Effector memory CD8-positive, alpha-beta T cell (primary cell): ENCODE data around the gene DPF3.

ENCODE experiments used
- ATAC-seq: fragments of 150-1000 bp; cut with Tn5 transposase; replicated peaks from 2 replicates; pipeline ENCODE4 v1.10.0; 2021; ENCODE audit warnings: mild to moderate bottlenecking, moderate library complexity
- DNase-seq, 3 experiments: peaks; one replicate each; pipeline ENCODE4 v3.0.0; 2021
- H3K27ac Mint-ChIP-seq, 2 donors: one replicate each; pipeline ENCODE4 v1.8.0; 2022; ENCODE audit warnings: mild to moderate bottlenecking in 2 of 2, mixed read lengths in 2 of 2, moderate library complexity in 2 of 2
- H3K27me3 Mint-ChIP-seq, 2 donors: one replicate each; pipeline ENCODE4 v1.8.0; 2022; ENCODE audit warnings: mixed read lengths in 2 of 2
- H3K36me3 Mint-ChIP-seq: one replicate; pipeline ENCODE4 v1.8.0; 2022; ENCODE audit warnings: mild to moderate bottlenecking, moderate library complexity, mixed read lengths; ENCODE audit not compliant: insufficient read depth
- H3K4me1 Mint-ChIP-seq, 2 donors: one replicate each; pipeline ENCODE4 v1.8.0; 2022; ENCODE audit warnings: low read depth in 2 of 2, mixed read lengths in 2 of 2
- H3K4me3 Mint-ChIP-seq, 2 donors: one replicate each; pipeline ENCODE4 v1.8.0; 2022; ENCODE audit warnings: mild to moderate bottlenecking in 2 of 2, mixed read lengths in 2 of 2, moderate library complexity in 2 of 2
- H3K9me3 Mint-ChIP-seq, 2 donors: one replicate each; pipeline ENCODE4 v1.8.0; 2022; ENCODE audit warnings: mixed read lengths in 2 of 2

The DPF3 gene

GRCh38 chr14:72863216-72864006 lies 30.5 kb downstream of the DPF3 start:
- Mint-ChIP-seq H3K27ac (no peak overlapping the region), H3K9me3 (no peaks in the 10 kb centered on the region), H3K36me3 (no peaks in the 10 kb centered on the region), H3K27me3 (peaks cover 0 to 12% of the 10 kb centered on the region in 2 donors), H3K4me3 (no peak overlapping the region), H3K4me1 (no peaks in the 10 kb centered on the region)
- DNase-seq (no peak), ATAC-seq (no peak)

GRCh38 chr14:72856530-72857266 lies 37.2 kb downstream of the DPF3 start:
- no peaks in the 10 kb centered on the region for H3K4me1 Mint-ChIP-seq
- ATAC-seq, result no peak
- H3K9me3 Mint-ChIP-seq, result no peaks in the 10 kb centered on the region
- no peak for DNase-seq
- H3K27ac Mint-ChIP-seq, result no peak overlapping the region
- H3K27me3 Mint-ChIP-seq, result peaks cover 10% of the 10 kb centered on the region in 2 donors
- H3K4me3 Mint-ChIP-seq, result no peak overlapping the region
- no peaks in the 10 kb centered on the region for H3K36me3 Mint-ChIP-seq

GRCh38 chr14:72855913-72856312 lies 38.0 kb downstream of the DPF3 start:
- Mint-ChIP-seq H3K4me3 (no peak overlapping the region), H3K27ac (no peak overlapping the region), H3K36me3 (no peaks in the 10 kb centered on the region), H3K9me3 (no peaks in the 10 kb centered on the region), H3K27me3 (peaks cover 11 to 15% of the 10 kb centered on the region in 2 donors), H3K4me1 (no peaks in the 10 kb centered on the region)
- no peak for ATAC-seq
- no peak for DNase-seq

- ATAC-seq, result no peak
- no peak for DNase-seq
- H3K9me3 Mint-ChIP-seq, result no peaks in the 10 kb centered on the region
- H3K27ac Mint-ChIP-seq, result no peak overlapping the region
- H3K36me3 Mint-ChIP-seq, result peaks cover 4% of the 10 kb centered on the region
- H3K4me3 Mint-ChIP-seq, result no peak overlapping the region
- H3K27me3 Mint-ChIP-seq, result peaks cover 30 to 35% of the 10 kb centered on the region in 2 donors
- peaks cover 0 to 2% of the 10 kb centered on the region in 2 donors for H3K4me1 Mint-ChIP-seq
Measured at GRCh38 chr14:72852194-72852593, 41.7 kb downstream of the DPF3 start.

GRCh38 chr14:72851635-72852034 lies 42.3 kb downstream of the DPF3 start:
- H3K4me3 Mint-ChIP-seq, result no peak overlapping the region
- H3K27ac Mint-ChIP-seq, result peak overlapping the region in 1 of 2 donors; percentile 32
- peaks cover 0 to 2% of the 10 kb centered on the region in 2 donors for H3K4me1 Mint-ChIP-seq
- ATAC-seq (no peak), DNase-seq (no peak)
- peaks cover 4% of the 10 kb centered on the region for H3K36me3 Mint-ChIP-seq
- H3K27me3 Mint-ChIP-seq, result peaks cover 33 to 35% of the 10 kb centered on the region in 2 donors
- H3K9me3 Mint-ChIP-seq, result no peaks in the 10 kb centered on the region

- Mint-ChIP-seq H3K36me3 (peaks cover 4% of the 10 kb centered on the region), H3K27me3 (peaks cover 33 to 36% of the 10 kb centered on the region in 2 donors), H3K27ac (no peak overlapping the region), H3K4me3 (no peak overlapping the region), H3K4me1 (peaks cover 0 to 2% of the 10 kb centered on the region in 2 donors), H3K9me3 (no peaks in the 10 kb centered on the region)
- ATAC-seq (no peak), DNase-seq (no peak)
Measured at GRCh38 chr14:72850360-72850759, 43.5 kb downstream of the DPF3 start.

GRCh38 chr14:72849222-72849621 lies 44.7 kb downstream of the DPF3 start:
- H3K9me3 Mint-ChIP-seq, result no peaks in the 10 kb centered on the region
- DNase-seq (no peak), ATAC-seq (no peak)
- H3K27me3 Mint-ChIP-seq, result peaks cover 33 to 41% of the 10 kb centered on the region in 2 donors
- no peak overlapping the region for H3K27ac Mint-ChIP-seq
- H3K4me1 Mint-ChIP-seq, result peaks cover 0 to 2% of the 10 kb centered on the region in 2 donors
- no peak overlapping the region for H3K4me3 Mint-ChIP-seq
- H3K36me3 Mint-ChIP-seq, result peaks cover 4% of the 10 kb centered on the region

- Mint-ChIP-seq H3K36me3 (peaks cover 4% of the 10 kb centered on the region), H3K9me3 (no peaks in the 10 kb centered on the region), H3K27me3 (peaks cover 33 to 41% of the 10 kb centered on the region in 2 donors), H3K4me1 (peaks cover 0 to 2% of the 10 kb centered on the region in 2 donors), H3K4me3 (no peak overlapping the region), H3K27ac (no peak overlapping the region)
- DNase-seq, result no peak
- no peak for ATAC-seq
Measured at GRCh38 chr14:72847721-72848120, 46.2 kb downstream of the DPF3 start.

GRCh38 chr14:72845683-72846082 lies 48.2 kb downstream of the DPF3 start:
- no peaks in the 10 kb centered on the region for H3K9me3 Mint-ChIP-seq
- ATAC-seq (no peak), DNase-seq (no peak)
- peaks cover 0 to 2% of the 10 kb centered on the region in 2 donors for H3K4me1 Mint-ChIP-seq
- peaks cover 25 to 27% of the 10 kb centered on the region in 2 donors for H3K27me3 Mint-ChIP-seq
- no peak overlapping the region for H3K4me3 Mint-ChIP-seq
- no peak overlapping the region for H3K27ac Mint-ChIP-seq
- H3K36me3 Mint-ChIP-seq, result peaks cover 4% of the 10 kb centered on the region

- no peaks in the 10 kb centered on the region for H3K9me3 Mint-ChIP-seq
- ATAC-seq (no peak), DNase-seq (no peak)
- peaks cover 0 to 2% of the 10 kb centered on the region in 2 donors for H3K4me1 Mint-ChIP-seq
- peaks cover 4% of the 10 kb centered on the region for H3K36me3 Mint-ChIP-seq
- no peak overlapping the region for H3K4me3 Mint-ChIP-seq
- peaks cover 20 to 27% of the 10 kb centered on the region in 2 donors for H3K27me3 Mint-ChIP-seq
- H3K27ac Mint-ChIP-seq, result no peak overlapping the region
Measured at GRCh38 chr14:72845196-72845595, 48.7 kb downstream of the DPF3 start.

- ATAC-seq (no peak), DNase-seq (no peak)
- Mint-ChIP-seq H3K4me1 (peaks cover 0 to 2% of the 10 kb centered on the region in 2 donors), H3K4me3 (no peak overlapping the region), H3K9me3 (no peaks in the 10 kb centered on the region), H3K27ac (no peak overlapping the region), H3K36me3 (no peaks in the 10 kb centered on the region), H3K27me3 (peaks cover 18 to 23% of the 10 kb centered on the region in 2 donors)
Measured at GRCh38 chr14:72844524-72844923, 49.4 kb downstream of the DPF3 start.

- Mint-ChIP-seq H3K36me3 (no peaks in the 10 kb centered on the region), H3K27ac (no peak overlapping the region), H3K4me1 (no peaks in the 10 kb centered on the region), H3K9me3 (no peaks in the 10 kb centered on the region), H3K4me3 (no peak overlapping the region), H3K27me3 (peaks cover 5 to 11% of the 10 kb centered on the region in 2 donors)
- DNase-seq (no peak), ATAC-seq (no peak)
Measured at GRCh38 chr14:72839753-72840607, 53.9 kb downstream of the DPF3 start.

- ATAC-seq (no peak), DNase-seq (no peak)
- no peaks in the 10 kb centered on the region for H3K36me3 Mint-ChIP-seq
- no peak overlapping the region for H3K27ac Mint-ChIP-seq
- H3K4me3 Mint-ChIP-seq, result no peak overlapping the region
- peaks cover 5 to 10% of the 10 kb centered on the region in 2 donors for H3K27me3 Mint-ChIP-seq
- H3K4me1 Mint-ChIP-seq, result no peaks in the 10 kb centered on the region
- H3K9me3 Mint-ChIP-seq, result no peaks in the 10 kb centered on the region
Measured at GRCh38 chr14:72839351-72839750, 54.5 kb downstream of the DPF3 start.
